HG02623 (cell line): ENCODE data around the gene MSANTD1.

Experiments used
- ATAC-seq: cut with Tn5 transposase; IDR thresholded peaks from one replicate; pipeline ENCODE4 v1.9.1; 2021; ENCODE audit warnings: moderate library complexity; ENCODE audit not compliant: unreplicated experiment

MSANTD1 gene

DNA sequence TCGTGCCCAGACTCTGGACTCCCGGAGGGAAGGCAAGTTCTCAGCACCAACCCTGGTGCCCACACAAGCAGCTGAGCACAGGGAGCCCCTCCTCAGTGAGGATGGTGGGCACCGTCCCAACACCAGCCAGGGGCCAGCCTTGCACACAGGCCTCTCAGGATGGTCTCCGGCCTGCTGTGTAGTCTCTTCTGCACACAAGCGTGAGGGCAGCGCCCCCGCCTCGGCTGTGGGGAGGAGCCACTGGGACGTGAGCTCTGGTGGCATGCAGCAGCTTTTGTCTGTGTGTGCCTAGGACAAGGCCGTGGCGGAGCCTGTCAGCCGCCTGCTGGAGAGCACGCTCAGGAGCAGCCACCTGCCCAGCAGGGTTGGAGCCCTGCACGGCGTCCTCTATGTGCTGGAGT lies 16.1 kb upstream of the MSANTD1 start:
- ATAC-seq, result no peak

DNA sequence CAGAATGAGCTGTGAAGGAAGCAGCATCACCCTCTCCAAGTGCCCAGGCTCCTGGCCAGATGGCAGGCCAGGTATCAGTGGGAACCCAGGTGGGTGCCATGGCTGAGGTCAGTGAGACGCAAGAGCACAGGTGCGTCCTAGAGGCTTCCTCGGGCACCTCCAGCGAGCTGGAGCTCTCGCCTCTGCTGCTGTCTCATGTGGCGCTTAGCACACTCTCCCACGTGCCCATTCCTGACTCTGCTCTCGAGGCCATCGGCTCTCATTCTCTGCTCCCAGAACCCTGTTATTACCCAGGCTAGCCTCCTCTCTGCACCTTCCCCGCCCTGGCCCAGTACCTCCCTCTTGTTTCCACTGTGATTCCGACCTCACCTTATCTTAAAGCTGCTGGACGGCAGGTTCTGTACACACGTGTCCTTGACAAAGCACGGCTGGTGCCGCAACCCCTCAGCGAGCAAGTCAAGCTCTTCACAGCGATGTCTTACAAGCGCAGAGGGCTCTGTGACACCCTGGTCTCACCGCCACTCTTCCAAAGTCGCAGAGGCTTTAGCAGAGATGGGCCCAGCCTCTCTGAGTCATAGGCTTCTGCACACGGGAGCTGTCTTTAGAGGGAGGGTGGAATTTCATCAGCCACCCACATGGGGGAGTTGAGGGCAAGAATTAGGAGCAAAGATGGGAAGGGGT lies 15.4 kb upstream of the MSANTD1 start:
- no peak for ATAC-seq

DNA sequence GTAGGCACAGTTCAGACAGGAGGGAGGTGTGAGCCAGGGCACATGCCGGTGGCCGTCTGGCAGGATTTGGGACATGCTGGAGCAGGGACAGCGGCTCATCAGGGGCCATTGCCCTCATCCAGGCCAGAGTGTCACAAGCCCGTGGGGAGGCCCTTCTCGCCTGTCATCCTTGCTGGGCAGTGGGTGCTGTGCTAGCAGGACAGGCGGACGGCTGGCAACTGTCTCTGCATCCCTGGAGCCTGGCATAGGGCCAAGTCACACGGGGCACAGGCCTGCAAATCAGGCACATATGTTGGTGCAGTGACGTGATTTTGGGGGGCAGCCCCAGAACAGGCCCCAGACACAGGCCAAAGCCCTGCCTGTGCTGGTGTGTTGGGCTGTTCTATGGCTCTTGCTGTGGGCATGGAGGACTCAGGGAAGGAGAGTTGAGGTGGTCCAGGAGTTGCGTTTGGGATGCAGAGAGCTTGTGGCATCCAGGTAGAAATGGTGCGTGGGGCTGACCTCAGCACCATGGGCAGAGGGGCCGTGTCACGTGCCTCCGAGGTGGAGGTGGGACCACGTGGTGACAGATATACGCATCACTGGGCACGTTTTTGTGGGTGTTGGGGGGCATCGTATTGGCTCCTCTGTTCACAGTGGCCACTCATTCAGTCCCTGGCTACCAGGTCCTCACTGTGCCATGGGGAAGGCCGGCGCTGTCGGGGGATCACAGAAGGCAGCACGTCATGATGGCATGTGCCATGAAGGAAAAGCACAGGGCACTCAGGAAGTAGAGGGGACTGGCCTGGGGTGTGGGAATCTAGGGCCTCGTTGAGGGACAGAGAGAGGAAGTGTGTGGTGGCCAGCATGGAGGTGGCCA lies 14.6 kb upstream of the MSANTD1 start:
- ATAC-seq, result no peak

DNA sequence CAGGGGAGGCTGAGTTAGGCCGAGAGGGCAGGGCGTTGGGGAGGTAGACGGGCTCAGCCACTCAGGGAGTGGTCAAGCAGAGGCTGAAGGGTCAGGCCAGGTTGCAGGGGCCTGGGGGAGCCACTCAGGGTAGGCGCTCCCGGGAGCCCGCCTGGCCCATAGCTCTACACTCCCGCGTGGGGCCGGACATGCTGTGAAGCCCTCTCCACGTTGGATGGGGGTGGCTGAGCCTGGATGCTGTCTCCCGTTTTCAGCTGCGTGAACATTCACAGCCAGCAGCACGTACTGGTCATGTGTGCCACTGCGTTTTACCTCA lies 14.0 kb upstream of the MSANTD1 start:
- ATAC-seq, result no peak

DNA sequence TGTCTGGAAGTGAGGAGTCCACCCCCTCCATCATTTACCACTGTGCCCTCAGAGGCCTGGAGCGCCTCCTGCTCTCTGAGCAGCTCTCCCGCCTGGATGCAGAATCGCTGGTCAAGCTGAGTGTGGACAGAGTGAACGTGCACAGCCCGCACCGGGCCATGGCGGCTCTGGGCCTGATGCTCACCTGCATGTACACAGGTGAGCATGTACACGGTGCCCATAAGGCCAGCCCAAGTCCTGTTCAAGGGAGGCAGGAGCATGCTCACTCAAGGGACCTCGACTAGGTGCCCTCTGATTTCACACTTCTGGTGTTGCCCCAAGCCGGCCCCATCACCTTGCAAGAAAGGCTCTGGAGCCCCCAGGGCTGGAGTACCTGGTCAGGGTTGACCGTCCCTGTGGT lies 13.4 kb upstream of the MSANTD1 start:
- no peak for ATAC-seq

DNA sequence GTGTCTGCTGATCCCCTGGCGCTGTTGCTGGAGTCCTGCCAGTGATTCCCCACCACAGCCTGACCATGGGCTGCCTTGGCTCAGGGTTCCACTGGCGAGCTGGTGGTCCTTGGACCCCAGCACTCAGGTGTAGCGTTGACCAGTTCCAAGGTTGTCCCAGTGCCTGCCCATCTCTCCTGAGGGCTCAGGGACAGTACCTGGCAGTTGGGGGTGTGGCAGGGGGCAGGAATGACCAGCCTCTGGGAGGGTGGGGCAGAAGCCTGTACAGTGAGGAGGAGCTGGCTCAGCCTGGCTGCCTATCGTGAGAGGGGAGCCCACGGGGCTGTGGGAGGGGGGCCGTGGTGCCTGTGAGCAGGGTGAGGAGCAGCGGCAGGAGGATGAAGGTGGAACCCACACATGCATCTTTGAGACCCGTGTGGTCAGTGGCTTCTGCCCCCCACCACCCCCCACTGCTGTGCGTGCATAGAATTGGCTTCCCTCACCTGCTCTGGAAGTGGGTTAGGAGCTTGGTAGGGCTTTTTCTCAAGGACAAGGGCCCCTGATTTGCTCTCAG lies 12.6 kb upstream of the MSANTD1 start:
- ATAC-seq, result no peak

DNA sequence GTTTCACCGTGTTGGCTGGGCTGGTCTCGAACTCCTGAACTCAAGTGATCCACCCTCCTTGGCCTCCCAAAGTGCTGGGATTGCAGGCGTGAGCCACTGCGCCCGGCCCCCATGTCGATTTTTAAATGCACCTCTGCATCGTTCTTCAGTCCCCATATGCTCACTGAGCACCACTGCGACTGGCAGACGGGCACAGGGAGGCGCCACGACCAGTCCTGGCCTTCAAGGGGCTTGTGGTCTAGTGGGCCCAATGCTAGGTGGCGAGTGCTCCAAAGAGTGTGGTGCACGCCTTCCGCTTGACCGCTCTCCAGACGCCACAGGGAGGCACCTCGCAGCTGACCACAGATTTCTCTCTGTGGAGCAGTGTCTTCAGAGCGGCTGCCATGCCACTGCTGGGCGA lies 11.7 kb upstream of the MSANTD1 start:
- ATAC-seq, result no peak

DNA sequence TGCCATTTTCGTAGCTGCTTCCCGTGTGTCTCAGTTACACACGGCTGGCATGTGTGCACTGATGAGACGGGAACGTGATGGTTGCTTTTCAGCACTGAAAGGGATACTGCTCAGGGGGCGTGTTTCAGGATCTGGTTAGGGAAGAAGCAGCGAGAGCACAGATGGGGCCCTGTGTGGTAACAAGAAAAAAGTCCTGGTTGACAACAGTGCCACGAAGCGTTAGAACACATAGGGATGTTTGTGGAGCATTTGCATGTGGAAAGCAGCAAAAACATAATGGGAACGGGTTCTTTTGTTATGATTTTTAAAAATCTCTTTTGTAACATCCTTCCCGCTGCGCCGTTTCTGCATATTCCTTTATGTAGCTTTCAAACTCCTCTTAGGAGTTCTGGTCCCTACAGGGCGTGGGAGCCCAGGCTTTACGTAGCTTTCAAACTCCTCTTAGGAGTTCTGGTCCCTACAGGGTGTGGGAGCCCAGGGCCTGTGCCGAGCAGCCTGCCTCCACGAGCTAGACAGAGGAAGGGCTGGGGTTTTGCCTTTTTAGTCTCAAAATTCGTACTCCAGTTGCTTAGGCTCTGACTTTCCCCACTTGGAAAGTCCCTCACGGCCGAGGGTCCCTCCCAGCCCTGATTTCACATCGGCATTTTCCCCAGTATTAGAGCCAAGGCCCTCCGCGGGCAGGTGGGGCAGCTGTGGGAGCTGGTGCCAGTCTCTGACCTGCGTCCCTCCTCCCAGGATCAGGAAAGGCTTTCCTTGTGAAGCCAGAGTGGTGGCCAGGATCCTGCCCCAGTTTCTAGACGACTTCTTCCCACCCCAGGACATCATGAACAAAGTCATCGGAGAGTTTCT lies 11.0 kb upstream of the MSANTD1 start:
- ATAC-seq, result no peak

DNA sequence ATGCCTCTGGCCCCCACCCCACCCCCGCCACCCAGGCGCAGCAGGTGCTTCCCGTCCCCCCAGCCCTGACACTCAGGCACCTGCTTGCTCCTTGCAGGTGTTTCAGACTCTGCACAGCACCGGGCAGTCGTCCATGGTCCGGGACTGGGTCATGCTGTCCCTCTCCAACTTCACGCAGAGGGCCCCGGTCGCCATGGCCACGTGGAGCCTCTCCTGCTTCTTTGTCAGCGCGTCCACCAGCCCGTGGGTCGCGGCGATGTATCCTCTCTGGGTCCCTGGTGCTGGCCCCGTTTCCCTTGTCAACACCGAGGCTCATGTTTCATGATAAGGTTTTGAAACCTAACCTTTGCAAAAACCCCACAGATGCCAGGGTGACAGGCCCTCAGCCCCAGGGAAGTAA lies 10.2 kb upstream of the MSANTD1 start:
- no peak for ATAC-seq

DNA sequence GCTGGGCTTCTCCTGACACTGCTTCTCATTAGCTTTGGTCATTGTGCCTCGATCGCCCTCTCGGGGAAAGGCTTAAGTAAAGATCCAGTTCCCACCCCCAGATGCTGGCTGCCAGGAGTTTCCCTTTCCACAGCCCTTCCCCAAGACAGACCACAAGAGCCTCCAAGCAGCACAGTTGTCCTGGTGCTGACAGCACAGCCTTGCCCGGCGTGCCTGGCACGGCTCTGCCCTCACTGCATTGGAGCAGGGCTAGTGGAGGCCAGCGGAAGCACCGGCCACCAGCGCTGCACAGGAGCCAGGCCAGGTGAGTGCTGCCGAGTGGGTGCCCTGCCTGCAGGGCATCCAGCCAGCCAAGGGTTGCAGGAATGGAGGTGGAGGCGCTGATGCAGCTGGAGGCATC lies 9.7 kb upstream of the MSANTD1 start:
- no peak for ATAC-seq

DNA sequence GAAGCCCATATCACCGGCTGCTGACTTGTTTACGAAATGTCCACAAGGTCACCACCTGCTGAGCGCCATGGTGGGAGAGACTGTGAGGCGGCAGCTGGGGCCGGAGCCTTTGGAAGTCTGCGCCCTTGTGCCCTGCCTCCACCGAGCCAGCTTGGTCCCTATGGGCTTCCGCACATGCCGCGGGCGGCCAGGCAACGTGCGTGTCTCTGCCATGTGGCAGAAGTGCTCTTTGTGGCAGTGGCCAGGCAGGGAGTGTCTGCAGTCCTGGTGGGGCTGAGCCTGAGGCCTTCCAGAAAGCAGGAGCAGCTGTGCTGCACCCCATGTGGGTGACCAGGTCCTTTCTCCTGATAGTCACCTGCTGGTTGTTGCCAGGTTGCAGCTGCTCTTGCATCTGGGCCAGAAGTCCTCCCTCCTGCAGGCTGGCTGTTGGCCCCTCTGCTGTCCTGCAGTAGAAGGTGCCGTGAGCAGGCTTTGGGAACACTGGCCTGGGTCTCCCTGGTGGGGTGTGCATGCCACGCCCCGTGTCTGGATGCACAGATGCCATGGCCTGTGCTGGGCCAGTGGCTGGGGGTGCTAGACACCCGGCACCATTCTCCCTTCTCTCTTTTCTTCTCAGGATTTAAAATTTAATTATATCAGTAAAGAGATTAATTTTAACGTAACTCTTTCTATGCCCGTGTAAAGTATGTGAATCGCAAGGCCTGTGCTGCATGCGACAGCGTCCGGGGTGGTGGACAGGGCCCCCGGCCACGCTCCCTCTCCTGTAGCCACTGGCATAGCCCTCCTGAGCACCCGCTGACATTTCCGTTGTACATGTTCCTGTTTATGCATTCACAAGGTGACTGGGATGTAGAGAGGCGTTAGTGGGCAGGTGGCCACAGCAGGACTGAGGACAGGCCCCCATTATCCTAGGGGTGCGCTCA lies 8.7 kb upstream of the MSANTD1 start:
- no peak for ATAC-seq

DNA sequence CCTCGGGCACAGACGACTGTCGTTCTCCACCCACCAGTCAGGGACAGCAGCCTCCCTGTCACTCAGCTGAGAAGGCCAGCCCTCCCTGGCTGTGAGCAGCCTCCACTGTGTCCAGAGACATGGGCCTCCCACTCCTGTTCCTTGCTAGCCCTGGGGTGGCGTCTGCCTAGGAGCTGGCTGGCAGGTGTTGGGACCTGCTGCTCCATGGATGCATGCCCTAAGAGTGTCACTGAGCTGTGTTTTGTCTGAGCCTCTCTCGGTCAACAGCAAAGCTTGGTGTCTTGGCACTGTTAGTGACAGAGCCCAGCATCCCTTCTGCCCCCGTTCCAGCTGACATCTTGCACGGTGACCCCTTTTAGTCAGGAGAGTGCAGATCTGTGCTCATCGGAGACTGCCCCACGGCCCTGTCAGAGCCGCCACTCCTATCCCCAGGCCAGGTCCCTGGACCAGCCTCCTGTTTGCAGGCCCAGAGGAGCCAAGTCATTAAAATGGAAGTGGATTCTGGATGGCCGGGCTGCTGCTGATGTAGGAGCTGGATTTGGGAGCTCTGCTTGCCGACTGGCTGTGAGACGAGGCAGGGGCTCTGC lies 7.9 kb upstream of the MSANTD1 start:
- ATAC-seq, result no peak

DNA sequence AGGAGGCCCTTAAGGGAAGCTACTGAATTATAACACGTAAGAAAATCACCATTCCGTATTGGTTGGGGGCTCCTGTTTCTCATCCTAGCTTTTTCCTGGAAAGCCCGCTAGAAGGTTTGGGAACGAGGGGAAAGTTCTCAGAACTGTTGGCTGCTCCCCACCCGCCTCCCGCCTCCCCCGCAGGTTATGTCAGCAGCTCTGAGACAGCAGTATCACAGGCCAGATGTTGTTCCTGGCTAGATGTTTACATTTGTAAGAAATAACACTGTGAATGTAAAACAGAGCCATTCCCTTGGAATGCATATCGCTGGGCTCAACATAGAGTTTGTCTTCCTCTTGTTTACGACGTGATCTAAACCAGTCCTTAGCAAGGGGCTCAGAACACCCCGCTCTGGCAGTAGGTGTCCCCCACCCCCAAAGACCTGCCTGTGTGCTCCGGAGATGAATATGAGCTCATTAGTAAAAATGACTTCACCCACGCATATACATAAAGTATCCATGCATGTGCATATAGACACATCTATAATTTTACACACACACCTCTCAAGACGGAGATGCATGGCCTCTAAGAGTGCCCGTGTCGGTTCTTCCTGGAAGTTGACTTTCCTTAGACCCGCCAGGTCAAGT lies 6.9 kb upstream of the MSANTD1 start:
- ATAC-seq, result no peak

DNA sequence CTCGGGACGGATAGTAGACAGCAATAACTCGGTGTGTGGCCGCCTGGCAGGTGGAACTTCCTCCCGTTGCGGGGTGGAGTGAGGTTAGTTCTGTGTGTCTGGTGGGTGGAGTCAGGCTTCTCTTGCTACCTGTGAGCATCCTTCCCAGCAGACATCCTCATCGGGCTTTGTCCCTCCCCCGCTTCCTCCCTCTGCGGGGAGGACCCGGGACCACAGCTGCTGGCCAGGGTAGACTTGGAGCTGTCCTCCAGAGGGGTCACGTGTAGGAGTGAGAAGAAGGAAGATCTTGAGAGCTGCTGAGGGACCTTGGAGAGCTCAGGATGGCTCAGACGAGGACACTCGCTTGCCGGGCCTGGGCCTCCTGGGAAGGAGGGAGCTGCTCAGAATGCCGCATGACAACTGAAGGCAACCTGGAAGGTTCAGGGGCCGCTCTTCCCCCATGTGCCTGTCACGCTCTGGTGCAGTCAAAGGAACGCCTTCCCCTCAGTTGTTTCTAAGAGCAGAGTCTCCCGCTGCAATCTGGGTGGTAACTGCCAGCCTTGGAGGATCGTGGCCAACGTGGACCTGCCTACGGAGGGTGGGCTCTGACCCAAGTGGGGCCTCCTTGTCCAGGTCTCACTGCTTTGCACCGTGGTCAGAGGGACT lies 5.7 kb upstream of the MSANTD1 start:
- ATAC-seq, result no peak

DNA sequence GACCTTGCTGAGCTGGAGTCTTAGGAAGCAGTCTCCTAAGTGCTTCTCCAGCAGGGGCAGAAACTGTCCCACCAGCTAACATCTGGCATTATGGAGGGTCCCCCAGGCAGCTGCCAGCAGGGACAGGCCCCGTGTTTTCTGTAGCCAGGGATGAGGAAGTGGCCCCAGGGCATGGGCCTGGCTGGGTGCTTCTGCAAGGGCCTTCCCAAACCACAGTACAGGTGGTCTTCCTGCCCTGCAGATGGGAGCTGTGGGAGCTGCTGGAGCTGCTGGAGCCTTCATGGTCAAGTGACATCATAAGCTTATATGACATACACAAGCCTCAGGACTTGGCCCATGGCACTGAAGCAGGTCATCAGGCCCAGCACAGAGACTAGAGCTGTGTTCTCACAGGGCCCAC lies 5.0 kb upstream of the MSANTD1 start:
- ATAC-seq, result no peak

DNA sequence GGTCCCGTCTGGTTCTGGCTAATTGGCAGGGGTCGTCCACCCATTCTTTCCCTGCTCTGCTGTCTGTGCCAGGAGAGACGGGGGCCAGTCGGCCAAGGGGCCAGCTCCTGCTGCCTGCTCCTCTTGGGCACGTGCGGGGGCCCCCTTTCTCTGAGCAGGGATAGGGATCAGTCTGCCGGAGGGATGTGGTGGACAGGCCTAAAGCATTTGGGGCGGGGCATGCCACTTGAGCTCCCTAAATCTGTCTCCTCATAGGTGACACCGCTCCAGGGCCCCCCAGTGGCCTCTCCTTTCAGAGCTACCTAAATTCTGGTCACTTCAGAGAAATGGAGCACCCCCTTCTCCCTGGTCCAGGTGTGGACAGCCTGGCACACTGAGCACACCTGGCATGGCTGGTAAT lies 4.2 kb upstream of the MSANTD1 start:
- ATAC-seq, result no peak

DNA sequence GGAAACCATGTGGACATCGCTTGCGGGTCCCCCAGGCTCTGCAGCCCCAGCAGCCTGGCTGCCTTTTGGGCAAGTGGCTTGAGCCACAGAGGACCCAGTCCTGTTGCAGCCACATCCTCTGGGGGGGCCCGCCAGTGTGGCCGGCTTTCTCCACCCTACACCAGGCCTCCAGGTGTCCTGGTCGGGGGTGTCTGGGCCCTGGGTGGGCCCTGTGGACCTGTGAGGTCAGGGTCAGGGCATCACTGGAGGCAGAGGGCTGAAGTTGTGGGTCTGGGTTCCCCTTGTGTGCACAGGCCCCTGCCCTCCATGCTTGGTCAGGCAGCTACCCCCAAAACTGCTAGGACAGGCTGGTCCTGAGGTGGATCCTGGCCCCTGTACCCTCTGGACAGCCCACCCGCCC lies 3.3 kb upstream of the MSANTD1 start:
- ATAC-seq, result no peak

DNA sequence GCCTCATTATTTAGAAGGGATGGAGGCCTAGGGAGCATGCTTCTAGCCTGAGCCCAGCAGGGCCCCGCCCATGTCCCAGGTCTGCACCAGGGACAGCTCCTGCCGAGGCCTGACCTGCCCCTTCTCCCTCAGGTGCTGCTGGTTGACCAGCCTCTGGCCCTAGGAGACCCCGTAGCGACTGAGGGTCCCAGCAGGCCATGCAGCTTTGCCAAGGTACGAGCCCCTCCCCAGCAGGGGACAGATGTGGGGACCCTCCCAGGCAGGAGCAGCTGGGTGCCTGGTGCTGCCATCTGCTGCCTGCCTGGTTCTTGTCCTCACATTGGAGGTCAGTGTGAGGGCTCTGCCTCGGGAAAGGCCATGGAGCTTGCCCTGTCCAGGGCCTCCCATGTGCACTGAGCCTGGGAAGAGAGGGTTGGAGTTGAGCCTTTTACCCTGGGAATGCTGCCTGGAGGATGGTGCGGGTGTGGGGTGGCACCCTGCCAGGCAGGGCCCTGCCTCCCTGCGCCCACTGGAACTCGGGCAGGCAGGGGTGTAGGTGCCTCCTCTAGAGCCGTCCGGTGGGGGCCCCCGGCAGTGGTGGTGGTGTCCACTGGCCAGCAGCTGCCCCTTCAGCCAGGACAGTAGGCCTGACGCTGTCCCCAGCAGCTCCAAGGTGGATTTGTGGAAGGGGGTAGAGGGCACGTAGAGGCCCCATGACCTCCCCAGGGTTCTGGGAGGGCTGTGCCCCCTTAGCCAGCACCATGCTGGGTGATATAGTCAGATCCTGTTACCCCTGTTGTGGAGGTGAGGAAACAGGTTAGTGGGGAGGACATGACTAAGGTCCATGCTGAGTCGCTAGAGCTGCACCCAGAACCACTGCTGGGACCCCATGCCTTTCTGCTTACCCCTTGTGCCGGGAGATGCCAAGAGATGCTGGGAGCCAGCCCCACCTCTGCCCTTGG lies 2.2 kb upstream of the MSANTD1 start:
- ATAC-seq, result no peak
